HCT116 (cell line): ENCODE data around the gene ECT2.
"Not testable (repeated sequence)": the region's sequence is repeated elsewhere in the genome, so short reads cannot be mapped to it uniquely, and the experiment has no call there.

Experiments used
- CTCF ChIP-seq, 3 experiments: fragments of 200-600 bp in 1 of 3; sonication (generic) in 1 of 3; IDR thresholded peaks in 2 of 3; conservative IDR thresholded peaks in 1 of 3; 2 replicates each; pipeline ENCODE4 v1.5.1; 2012 to 2017; ENCODE audit warnings: low read depth in 2 of 3, low read length in 2 of 3, antibody characterized with exemption in 1 of 3, borderline replicate concordance in 1 of 3, control low read depth in 1 of 3, mild to moderate bottlenecking in 1 of 3, mixed read lengths in 1 of 3, mixed run types in 1 of 3, moderate library complexity in 1 of 3; ENCODE audit not compliant: insufficient read depth in 1 of 3
- EZH2 ChIP-seq: fragments of 200-600 bp; sonication (generic); IDR thresholded peaks from 2 replicates; pipeline ENCODE4 v1.6.1; 2017; ENCODE audit warnings: antibody characterized with exemption, mixed run types
- POLR2A ChIP-seq: IDR thresholded peaks from 2 replicates; pipeline ENCODE4 v1.7.0; 2011; ENCODE audit warnings: borderline replicate concordance; ENCODE audit not compliant: insufficient read depth, insufficient read length; ENCODE audit errors: extremely low read depth

GRCh38 chr3:172866726-172867350 lies 116.3 kb downstream of the ECT2 start:
- TF ChIP-seq POLR2A; CTCF (IDR thresholded peaks at IDR 0.05 in 2 of 3, conservative IDR thresholded peaks at IDR 0.05 in 1 of 3; ENCODE audit: borderline replicate concordance in 1 of 3, insufficient read depth in 1 of 3, low read depth in 2 of 3, low read length in 2 of 3); EZH2: not testable (repeated sequence)
